Measurements from ENCODE around the gene SUV39H1.

Gene SUV39H1

GRCh38 chrX:48703228-48703627 is 6.7 kb downstream of the SUV39H1 start:
- no peak for TF ChIP-seq CTCF (IDR thresholded peaks at IDR 0.05; ENCODE audit: insufficient read depth, low read length, missing control alignments)
- ChIA-PET POLR2A (no interaction called here), CTCF (no interaction called here)
- no peak for DNase-seq (ENCODE audit: low read depth, low spot score)
- no peak overlapping the region for H3K4me3 ChIP-seq (ENCODE audit: low read depth, low read length)

GRCh38 chrX:48703642-48704481 is 7.3 kb downstream of the SUV39H1 start:
- DNase-seq (ENCODE audit: low read depth, low spot score), result no peak
- no peak for TF ChIP-seq CTCF (IDR thresholded peaks at IDR 0.05; ENCODE audit: insufficient read depth, low read length, missing control alignments)
- H3K4me3 ChIP-seq (ENCODE audit: low read depth, low read length), result no peak overlapping the region
- POLR2A ChIA-PET, result no interaction called here
- CTCF ChIA-PET, result no interaction called here

- TF ChIP-seq CTCF (IDR thresholded peaks at IDR 0.05; ENCODE audit: insufficient read depth, low read length, missing control alignments), result no peak
- no peak overlapping the region for H3K4me3 ChIP-seq (ENCODE audit: low read depth, low read length)
- ChIA-PET CTCF (no interaction called here), POLR2A (no interaction called here)
- DNase-seq (ENCODE audit: low read depth, low spot score), result no peak
Measured at GRCh38 chrX:48705871-48706270, 9.3 kb downstream of the SUV39H1 start.

- no peak for TF ChIP-seq CTCF (IDR thresholded peaks at IDR 0.05; ENCODE audit: insufficient read depth, low read length, missing control alignments)
- ChIA-PET CTCF (no interaction called here), POLR2A (no interaction called here)
- H3K4me3 ChIP-seq (ENCODE audit: low read depth, low read length), result no peak overlapping the region
- DNase-seq (ENCODE audit: low read depth, low spot score), result no peak
Measured at GRCh38 chrX:48709522-48710112, 13.1 kb downstream of the SUV39H1 start.

- ChIA-PET CTCF (no interaction called here), POLR2A (no interaction called here)
- DNase-seq (ENCODE audit: low read depth, low spot score), result no peak
- H3K4me3 ChIP-seq (ENCODE audit: low read depth, low read length), result no peak overlapping the region
- TF ChIP-seq CTCF (IDR thresholded peaks at IDR 0.05; ENCODE audit: insufficient read depth, low read length, missing control alignments), result no peak
Measured at GRCh38 chrX:48711162-48711928, 14.8 kb downstream of the SUV39H1 start.

GRCh38 chrX:48711929-48712505 is 15.5 kb downstream of the SUV39H1 start:
- POLR2A ChIA-PET, result no interaction called here
- CTCF ChIA-PET, result no interaction called here

More at GRCh38 chrX:48711929-48712505, 15.5 kb downstream of the SUV39H1 start:
- DNase-seq (ENCODE audit: low read depth, low spot score), result no peak
- no peak overlapping the region for H3K4me3 ChIP-seq (ENCODE audit: low read depth, low read length)
- TF ChIP-seq CTCF (IDR thresholded peaks at IDR 0.05; ENCODE audit: insufficient read depth, low read length, missing control alignments), result no peak
